Dermis blood vessel endothelial cell (primary cell): ENCODE results near the gene SREK1. TPM values are rescaled to one million over a fixed set of nuclear protein-coding genes. Genes with fewer than 3 reads are reported as not detected.

ENCODE experiments used
- DNase-seq: peaks from one replicate; pipeline ENCODE4 v3.0.0; 2010
- total RNA-seq: library from RNA; depleted of rRNA; stranded (reverse); fragments of >200 nt; gene quantifications from 2 replicates; pipeline ENCODE4 v1.2.3, GENCODE V29; 2014

SREK1 gene
- total RNA-seq, 1 donor from 2014 or later = 83.4 TPM

DNA sequence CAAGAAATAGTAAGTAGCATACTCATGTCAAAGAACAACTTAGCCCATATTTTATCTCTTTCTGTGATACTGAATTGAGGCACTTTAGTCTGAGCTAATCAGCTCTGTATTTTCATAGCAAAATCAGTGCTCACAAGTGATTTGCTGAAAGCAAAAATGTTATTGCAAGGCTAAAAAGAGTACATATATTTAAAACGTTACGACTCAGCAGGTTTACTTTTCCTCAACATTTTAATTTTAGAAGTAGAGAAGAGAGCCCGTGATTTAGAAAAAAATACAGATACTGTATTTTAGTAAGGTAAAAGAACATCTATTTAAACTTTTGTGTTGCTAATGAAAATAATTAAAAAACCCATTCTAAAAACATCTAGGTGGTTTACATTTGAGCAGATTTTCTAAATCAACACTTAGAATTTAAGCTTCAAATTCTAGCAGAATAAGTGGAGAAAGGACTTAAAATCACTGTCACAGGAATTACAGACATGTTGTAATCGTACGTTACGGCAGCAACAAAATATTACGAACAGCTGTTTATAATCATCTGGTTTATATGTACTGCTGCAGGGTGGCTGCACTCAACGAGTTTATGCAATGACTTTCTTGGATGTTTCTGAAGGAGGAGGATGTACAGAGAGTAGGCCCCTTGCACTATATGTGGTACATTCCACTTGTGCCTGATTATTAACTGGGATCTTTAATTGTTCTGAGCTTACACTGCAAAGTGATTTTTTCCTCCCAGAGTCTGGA lies 20.1 kb downstream of the SREK1 start:
- DNase-seq = no peak

DNA sequence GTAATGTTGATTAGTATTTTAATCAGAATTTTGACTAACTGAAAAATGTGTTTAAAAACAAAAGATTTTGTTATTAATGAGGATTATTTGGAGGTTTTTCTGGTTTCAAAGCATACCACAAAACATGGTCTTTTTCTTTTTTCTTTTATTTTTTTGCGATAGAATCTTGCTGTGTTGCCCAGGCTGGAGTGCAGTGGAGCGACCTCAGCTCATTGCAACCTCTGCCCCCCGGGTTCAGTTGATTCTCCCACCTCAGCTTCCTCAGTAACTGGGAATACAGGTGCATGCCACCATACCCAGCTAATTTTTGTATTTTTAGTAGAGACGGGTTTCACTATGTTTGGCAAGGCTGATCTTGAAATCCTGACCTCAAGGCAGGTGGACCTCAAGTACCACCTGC lies 24.1 kb downstream of the SREK1 start:
- no peak for DNase-seq

DNA sequence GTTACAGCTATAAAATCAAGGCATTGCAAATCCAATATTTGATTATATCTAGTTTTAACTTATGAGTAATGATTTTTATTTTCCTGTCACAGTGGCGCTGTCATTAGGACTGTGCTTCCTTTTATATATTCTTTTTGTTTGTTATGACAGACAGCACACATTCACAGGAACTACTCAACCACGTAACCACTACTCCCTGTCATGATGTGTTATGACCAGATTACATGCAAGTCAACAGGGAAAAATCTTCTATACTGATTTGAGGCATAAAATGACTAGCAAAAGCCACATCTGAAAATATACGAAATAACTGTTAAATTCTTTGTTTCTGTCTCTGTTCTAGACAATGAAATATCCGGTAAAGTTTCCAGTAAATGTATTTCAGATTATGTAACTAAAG lies 25.4 kb downstream of the SREK1 start:
- peak; percentile 25 for DNase-seq

DNA sequence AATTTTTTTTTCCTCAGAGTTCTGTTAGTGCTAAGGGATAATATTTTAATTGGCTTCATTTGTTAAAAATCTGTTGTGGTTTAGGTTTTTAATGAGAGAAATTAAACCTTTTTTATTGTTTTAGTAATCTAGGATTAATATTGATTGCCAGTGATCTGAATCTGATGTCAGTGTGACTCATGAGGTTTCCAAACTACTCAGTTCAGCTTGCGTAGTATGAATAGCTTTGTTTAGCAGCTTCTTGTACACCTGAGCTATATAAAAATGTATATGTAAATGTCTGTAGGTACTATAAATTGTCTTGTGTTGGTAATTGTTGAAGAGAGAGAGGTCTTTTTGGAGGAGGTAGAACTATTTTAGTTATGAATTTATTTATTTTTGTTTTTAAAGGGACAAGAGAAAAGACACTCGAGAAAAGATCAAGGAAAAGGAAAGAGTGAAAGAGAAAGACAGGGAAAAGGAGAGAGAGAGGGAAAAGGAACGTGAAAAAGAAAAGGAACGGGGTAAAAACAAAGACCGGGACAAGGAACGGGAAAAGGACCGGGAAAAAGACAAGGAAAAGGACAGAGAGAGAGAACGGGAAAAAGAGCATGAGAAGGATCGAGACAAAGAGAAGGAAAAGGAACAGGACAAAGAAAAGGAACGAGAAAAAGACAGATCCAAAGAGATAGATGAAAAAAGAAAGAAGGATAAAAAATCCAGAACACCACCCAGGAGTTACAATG lies 26.3 kb downstream of the SREK1 start:
- no peak for DNase-seq

DNA sequence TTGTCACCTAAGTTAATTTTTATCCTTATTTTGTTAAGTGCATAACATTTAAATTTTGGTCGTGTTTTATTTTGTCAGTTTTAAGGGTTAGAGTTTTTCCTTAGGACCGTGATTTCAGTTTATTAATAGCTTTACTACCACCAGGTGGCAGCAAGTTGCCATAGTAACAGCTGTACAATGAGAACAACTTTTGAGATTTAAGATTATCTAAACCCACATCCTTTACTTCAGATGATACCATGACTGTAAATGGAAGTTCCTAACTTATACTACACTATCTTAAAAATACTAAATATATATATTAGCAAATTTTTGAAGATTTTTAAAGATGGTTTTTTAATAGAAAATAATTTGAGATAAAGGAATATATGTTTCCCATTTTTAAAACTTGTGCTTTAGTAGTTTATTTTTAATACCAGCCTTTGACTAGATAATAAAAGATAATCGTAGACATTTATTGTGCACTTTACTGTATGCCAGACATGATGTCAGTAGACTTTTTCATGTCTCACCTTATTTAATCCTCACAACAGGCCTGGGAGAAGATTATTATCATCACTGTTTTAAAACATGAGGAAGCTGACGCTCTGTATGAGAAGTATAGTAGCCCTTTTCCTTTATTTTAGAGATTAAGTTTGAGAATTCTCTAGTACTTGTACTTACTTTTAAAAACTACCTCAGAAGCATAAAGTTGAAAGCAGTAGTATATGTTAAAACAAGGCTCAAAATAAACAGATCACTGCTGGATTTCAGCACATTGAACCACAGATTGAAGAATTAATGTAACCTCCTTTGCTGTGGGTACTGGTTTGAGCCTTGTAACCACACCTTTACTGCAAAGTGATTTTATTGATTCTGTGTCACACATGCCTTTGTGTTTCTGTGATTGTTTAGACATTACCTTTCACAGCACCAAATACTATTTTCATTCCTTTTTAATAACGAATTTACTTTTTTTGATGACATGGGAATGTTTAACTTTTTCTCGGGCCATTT lies 27.5 kb downstream of the SREK1 start:
- peak; percentile 73 for DNase-seq

DNA sequence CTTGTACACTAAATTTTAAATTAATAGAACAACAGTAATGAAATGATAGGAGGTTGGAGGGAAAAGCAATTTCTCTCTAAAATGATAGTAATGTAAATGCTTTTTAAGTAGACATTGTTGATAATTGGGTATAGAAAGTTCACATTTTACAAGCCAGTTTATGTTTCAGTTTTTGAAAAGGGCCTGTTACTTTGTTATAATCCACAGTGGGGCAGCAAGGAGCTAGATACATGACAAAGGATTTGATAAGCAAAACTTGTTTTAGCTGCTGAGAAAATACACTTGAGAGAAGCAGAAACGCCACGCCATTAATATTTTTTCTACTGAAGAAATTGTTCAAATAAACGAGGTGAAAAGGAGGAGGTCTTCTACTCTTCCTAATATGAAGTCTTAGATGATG lies 30.2 kb downstream of the SREK1 start:
- peak; percentile 54 for DNase-seq

DNA sequence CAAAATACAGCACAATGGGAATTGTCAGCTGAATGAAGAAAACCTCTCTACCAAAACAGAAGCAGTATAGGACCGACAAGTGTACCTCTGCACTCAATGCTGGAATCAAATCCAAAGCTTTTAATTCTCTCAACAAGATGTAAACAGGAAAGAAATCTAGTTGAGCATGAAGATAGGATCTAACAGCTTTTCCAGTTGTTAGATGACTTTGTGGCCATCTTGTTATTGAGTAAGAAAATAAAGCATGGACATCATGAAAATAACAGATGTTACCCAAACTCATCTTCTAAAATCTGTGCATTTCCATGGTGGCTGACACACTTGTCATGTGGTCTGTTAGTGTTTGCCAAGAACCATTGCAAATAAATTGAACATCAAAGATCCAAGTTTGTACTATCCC lies 34.7 kb downstream of the SREK1 start:
- no peak for DNase-seq

DNA sequence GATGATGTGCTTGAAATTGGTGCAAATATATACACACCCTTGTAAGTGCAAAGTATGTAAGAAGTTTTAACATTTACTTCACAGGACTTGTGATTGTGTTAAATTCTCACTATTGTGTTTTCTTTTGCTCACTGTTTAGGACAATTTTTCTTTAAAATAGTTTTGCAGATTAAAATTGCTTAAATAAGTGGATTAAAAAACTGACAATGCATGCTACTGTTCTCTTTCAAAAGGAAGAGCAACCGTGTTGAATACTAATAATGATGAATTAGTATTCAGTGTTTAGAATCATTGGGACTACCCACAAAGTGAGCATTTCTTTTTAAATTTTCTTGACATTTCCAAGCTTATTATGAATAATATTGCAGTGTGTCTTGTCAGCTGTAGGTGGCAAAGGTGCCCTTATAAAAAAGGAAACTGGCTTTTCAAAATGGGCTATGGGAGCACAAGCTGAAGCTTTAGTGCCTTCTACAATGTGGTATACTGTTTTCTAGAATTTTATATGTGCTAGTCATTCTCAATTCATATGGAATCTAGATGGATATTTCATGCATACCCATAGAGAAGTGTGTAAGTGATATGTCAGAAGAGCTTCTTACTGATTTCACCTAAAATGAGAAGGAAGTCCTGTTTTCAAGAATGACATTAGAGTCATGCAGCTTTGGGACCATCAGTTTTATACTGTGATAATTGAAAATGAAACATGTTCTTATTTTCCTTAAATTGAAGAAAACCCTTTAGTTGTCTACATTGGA lies 35.4 kb downstream of the SREK1 start:
- no peak for DNase-seq

DNA sequence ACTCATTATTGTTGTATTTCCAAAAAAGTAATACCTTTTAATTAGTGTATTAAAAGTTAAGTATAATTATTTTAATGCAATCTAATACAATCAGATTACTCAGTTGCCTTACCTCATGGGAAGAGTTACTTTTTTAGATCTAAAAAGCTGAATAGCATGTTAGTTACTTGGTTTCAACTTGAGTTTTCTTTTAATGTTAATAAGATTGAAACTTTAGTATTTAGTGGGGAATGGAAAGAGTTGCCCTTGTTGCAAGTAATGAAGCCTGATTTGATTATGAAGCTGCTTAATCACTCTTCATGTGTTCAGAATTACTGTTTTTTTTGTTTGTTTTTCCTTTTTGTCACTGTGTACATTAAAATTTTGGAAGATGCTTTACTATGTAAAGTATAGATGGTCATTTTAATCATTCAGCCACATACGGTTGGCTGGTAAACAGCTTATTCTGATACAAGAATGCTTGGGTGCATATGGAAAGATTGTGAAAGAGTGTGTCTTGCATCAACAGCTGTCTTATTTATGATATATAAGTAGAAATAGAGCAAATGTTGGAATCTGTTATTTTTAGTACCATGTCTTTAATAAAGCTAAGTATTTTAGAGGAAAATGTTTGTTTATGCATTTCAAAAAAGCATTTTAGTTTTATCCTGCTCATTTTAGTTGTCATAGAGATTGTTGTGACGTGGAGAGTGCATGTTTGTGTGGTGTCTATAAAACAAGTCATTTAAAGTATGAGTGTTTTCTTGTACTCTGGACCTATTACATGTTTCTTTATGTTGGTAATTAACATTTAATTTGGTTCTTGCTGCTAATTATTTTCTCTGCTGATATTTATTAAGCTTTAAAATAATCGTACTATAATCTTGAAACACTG lies 36.4 kb downstream of the SREK1 start:
- DNase-seq = no peak

DNA sequence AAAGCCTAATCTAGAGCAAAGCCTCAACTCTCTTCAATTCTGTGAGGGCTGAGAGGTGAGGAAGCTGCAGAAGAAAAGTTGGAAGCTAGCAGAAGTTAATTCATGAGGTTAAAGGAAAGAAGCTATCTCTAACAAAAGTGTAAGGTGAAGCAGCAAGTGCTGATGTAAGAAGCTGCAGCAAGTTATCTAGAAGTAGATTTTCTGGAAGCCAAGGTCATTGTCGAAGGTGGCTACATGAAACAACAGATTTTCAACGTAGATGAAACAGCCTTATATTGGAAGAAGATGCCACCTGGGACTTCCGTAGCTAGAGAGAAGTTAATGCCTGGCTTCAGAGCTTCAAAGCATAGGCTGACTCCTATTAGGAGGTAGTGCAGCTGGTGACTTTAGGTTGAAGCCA lies 42.0 kb downstream of the SREK1 start:
- DNase-seq = no peak

DNA sequence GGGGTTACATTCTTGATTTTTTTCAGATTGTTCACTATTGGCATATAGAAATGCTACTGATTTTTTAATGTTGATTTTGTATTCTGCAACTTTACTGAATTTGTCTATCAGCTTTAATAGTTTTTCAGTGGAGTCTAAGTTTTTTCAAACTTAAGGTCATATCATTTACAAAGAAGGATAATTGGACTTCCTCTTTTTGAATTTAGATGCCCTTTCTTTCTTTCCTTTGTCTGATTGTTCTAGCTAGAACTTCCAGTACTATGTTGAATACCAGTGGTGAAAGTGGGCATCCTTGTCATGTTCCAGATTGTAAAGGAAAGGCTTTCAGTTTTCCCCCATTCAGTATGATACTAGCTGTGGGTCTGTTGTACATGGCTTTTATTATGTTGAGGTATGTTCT lies 49.3 kb downstream of the SREK1 start:
- DNase-seq = no peak

DNA sequence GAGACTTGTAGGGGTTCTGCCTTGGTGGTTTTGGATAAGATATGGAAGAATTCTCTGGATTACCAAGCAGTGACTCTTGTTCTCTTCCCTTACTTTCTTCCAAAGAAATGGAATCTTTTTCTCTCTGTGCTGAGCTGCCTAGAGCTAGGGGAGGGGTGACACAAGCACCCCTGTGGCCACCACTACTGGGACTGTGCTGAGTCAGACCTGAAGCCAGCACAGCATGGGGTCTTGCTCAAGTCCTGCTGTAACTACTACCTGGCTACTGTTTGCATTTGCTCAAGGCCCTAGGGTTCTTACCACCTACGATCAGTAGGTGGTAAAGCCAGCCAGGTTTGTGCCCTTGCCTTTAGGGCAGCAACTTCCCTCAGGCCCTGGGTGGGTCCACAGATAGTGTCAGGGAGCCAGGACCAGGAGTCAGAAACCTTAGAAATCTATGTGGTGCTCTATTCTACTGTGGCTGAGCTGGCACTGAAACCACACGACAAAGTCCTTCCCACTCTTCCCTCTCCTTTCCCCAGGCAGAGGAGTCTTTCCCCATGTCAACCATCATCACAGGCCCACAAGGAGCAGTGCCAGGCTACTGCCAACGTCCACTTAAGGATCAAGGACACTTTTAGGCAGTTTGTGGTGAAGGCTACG lies 53.8 kb downstream of the SREK1 start:
- no peak for DNase-seq

DNA sequence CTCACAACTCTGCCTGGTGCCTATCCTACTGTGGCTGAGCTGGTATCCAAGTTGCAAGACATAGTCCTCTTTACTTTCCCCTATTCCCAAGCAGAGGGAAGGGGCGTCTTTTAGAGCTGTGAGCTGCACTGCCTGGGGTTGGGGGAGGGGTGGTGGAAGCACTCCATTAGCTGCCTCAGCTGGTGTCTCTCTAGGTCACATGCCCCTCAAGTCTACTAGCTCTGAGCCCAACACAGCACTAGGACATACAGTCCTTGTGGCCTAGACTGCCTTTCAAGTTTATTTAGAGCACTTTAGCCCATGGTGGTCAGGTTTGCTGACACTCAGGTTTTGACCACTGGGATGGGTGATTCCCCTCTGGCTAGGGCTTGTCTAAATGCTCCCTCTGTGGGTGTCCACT lies 54.7 kb downstream of the SREK1 start:
- DNase-seq = no peak

DNA sequence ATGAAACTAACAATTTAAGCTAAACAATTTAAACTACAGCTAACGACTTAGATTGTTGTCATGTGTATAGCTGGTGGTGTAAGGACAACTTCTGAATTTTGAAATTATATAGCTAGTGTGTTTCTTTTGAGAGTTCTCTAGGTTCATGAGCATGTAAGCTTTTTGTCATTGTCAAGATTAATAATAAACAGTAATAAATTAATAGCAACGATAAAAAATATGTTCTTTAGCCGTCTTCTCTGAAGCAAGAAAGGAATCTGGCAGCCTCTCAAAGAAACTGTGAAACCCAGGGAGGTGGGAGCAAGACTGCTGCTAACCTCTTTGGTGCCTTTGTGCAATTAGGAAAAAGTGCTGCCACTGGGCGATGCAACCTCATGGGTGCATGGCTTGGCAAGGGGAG lies 59.4 kb downstream of the SREK1 start:
- DNase-seq = no peak

DNA sequence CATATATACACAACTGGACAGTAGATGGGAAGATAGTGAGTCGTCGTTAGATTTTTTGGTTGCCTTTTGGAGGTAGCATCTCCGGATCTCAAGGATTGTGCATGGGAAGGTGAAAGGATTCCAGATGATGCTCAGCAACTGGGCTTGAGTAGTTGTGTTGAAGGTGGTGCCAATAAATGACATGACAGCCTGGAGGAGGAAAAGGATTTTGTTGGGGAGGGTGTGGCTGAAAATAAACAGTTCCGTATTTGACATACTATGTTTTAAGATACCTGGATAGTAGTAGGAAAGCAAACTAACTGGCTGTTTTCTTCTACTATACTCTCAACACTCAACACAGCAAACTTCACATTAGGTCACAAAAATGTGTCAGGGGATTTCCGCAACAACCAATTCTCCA lies 62.4 kb downstream of the SREK1 start:
- no peak for DNase-seq

DNA sequence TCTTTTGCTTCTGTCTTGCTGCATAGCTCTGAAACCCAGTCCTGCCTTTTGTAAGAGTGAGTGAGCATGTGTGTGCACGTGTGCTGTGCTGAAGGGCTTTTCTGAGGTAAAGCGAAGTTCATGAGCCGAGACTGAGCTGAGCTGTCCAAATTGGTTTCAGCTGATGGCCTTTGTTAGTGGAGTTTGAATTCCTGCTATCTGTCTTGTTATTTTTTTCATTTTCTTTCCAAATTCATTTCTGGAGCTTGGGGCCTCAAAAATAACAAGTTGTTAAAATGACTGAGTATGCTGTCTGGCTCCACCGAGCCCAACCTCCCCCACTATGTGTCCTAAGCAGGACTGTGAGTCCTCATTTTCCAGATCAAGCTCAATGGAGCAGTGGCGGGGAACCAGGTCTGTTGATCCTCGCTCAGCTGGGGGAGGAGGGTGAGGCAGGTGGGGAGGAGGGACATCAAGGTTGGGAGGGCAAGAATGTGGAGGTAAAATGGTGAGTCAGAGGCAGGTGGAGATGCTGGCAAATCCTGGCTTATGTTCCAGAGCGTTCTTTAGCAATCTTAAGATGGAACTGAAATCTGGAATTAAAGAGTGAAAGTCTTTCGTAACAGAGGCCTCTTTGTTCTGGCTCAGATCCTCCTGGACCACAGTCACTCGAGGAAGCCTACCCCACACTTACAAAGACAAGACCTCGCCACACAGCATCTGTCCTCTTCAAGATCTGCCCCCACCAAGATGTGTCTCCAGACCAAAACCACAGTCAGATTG lies 63.9 kb downstream of the SREK1 start:
- no peak for DNase-seq

DNA sequence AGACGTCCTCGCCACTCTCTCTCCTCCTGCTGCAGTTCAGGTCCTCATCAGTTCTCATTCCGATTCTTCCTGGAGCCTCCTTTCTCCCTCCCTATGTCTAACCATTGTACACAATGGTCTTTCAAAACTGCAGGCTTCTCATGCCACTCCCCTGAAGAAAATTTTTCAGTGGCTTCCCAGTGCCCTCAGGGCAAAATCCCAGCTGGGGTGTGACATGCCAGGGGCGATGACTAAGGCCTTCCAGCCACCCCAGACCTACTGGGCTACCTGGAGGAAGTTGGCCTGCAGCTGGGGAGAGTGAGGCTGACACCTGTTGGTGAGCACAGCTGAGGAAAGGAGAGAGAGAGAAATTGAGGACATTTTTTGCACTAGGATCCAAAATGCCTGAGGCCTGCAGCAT lies 65.2 kb downstream of the SREK1 start:
- no peak for DNase-seq

DNA sequence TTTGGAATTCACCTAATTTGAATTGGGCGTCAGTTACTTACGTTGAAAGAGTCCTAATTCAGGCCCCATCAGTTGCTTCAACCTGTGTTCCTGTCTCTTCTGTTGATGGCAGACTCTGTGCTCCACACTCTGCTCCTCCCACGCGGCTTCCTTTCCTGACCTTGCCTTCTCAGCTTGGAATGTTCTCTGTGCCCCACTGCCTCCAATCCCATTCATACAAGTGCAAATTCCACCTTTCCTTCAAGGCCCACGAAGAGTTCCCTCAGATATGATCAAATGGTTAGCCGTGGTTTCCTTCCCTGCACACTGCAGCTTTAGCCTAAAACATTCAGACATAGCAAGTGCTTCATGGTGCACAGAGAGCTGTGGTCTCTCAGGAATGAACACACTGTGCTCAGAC lies 65.7 kb downstream of the SREK1 start:
- DNase-seq = no peak

DNA sequence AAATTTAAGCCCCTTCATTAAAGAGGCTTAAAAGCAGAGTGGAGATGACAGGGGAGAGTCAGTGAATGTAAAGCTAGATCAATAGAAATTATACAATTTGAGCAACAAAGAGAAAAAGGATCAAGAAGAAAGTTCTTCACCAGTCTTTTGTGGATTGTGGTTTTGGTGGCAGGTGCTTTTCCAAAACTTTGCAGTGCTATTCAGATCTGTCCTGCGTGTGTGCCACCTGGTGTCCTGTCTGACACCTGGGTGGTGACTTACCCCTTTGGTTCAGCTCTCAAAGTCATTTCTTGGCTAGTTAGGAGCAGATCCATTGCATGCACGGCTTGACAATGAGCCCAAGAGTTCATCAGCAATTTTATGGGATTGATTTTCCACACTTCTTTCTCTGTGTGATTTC lies 69.4 kb downstream of the SREK1 start:
- no peak for DNase-seq

DNA sequence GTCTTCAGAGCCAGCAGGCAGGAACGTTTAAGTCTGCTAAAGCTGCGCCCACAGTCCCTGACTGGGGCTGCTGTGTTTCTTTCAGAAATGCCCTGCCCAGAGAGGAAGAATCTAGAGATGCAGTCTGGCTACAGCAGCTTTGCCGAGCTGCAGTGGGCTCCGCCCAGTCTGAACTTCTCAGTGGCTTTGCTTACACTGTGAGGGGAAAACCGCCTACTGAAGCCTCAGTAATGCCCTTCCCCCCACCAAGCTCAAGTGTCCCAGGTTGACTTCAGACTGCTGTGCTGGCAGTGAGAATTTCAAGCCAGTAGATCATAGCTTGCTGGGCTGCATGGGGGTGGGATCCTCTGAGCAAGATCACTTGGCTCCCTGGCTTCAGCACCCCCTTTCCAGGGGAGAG lies 78.4 kb downstream of the SREK1 start:
- no peak for DNase-seq
